Liver (tissue), 9 donors: ENCODE data around the gene CHST14. TPM values are rescaled to one million over a fixed set of nuclear protein-coding genes. Genes with fewer than 3 reads are reported as not detected.

ENCODE experiments used
- DNase-seq: peaks from one replicate; pipeline ENCODE4 v3.0.0-alpha.2; 2017; ENCODE audit warnings: low spot score
- H3K27ac ChIP-seq, 2 donors: one replicate each; pipeline ENCODE4 v1.7.0; 2013; ENCODE audit warnings: inconsistent platforms in 2 of 2, low read length in 2 of 2, control low read depth in 1 of 2, low read depth in 1 of 2, mild to moderate bottlenecking in 1 of 2
- H3K27me3 ChIP-seq, 4 donors: one replicate each; pipeline versions ENCODE4 v1.6.1 to v1.7.0; 2013; ENCODE audit warnings: low read length in 3 of 4, inconsistent platforms in 1 of 4, mild to moderate bottlenecking in 1 of 4, moderate library complexity in 1 of 4; ENCODE audit not compliant: control insufficient read depth in 4 of 4, insufficient read depth in 4 of 4
- H3K36me3 ChIP-seq, 4 donors: one replicate each; pipeline versions ENCODE4 v1.6.1 to v1.7.0; 2013; ENCODE audit warnings: low read length in 3 of 4, mild to moderate bottlenecking in 3 of 4, low read depth in 1 of 4, moderate library complexity in 1 of 4; ENCODE audit not compliant: control insufficient read depth in 4 of 4, insufficient read depth in 3 of 4
- H3K4me1 ChIP-seq, 4 donors: one replicate each; pipeline versions ENCODE4 v1.6.1 to v1.7.0; 2013; ENCODE audit warnings: low read length in 3 of 4, mild to moderate bottlenecking in 3 of 4, moderate library complexity in 1 of 4; ENCODE audit not compliant: control insufficient read depth in 4 of 4, insufficient read depth in 4 of 4
- H3K4me3 ChIP-seq, 3 donors: one replicate each; pipeline versions ENCODE4 v1.6.1 to v1.7.0; 2013; ENCODE audit warnings: low read length in 3 of 3, control low read depth in 1 of 3, low read depth in 1 of 3, mild to moderate bottlenecking in 1 of 3
- H3K9ac ChIP-seq, 2 donors: one replicate each; pipeline ENCODE4 v1.7.0; 2013; ENCODE audit warnings: low read length in 2 of 2, mild to moderate bottlenecking in 2 of 2, moderate library complexity in 2 of 2, control low read depth in 1 of 2, low read depth in 1 of 2
- H3K9me3 ChIP-seq, 4 donors: one replicate each; pipeline versions ENCODE4 v1.6.1 to v1.7.0; 2013; ENCODE audit warnings: low read length in 3 of 4; ENCODE audit not compliant: control insufficient read depth in 4 of 4
- ATF3 ChIP-seq: IDR thresholded peaks from 2 replicates; pipeline ENCODE4 v1.6.1; 2016; ENCODE audit warnings: antibody characterized with exemption
- EGR1 ChIP-seq, 2 donors: IDR thresholded peaks; 2 replicates each; pipeline ENCODE4 v1.6.1; 2016 to 2018; ENCODE audit warnings: antibody characterized with exemption in 2 of 2, low read depth in 2 of 2
- FOXA1 ChIP-seq: IDR thresholded peaks from 2 replicates; pipeline ENCODE4 v1.6.1; 2016; ENCODE audit warnings: antibody characterized with exemption
- GABPA ChIP-seq, 2 donors: IDR thresholded peaks in 1 of 2; conservative IDR thresholded peaks in 1 of 2; 2 replicates each; pipeline ENCODE4 v1.6.1; 2016; ENCODE audit warnings: antibody characterized with exemption in 2 of 2, mild to moderate bottlenecking in 1 of 2, moderate library complexity in 1 of 2
- HNF4A ChIP-seq, 2 donors: conservative IDR thresholded peaks; 2 replicates each; pipeline ENCODE4 v1.6.1; 2016; ENCODE audit warnings: antibody characterized with exemption in 2 of 2, mild to moderate bottlenecking in 2 of 2
- MAX ChIP-seq: IDR thresholded peaks from 2 replicates; pipeline ENCODE4 v1.6.1; 2016; ENCODE audit warnings: antibody characterized with exemption
- NR2F2 ChIP-seq: IDR thresholded peaks from 2 replicates; pipeline ENCODE4 v1.6.1; 2016; ENCODE audit warnings: antibody characterized with exemption
- RAD21 ChIP-seq, 2 donors: IDR thresholded peaks; 2 replicates each; pipeline ENCODE4 v1.6.1; 2016; ENCODE audit warnings: antibody characterized with exemption in 2 of 2, mild to moderate bottlenecking in 2 of 2
- SP1 ChIP-seq: IDR thresholded peaks from 2 replicates; pipeline ENCODE4 v1.6.1; 2018; ENCODE audit warnings: antibody characterized with exemption, mild to moderate bottlenecking
- TAF1 ChIP-seq: conservative IDR thresholded peaks from 2 replicates; pipeline ENCODE4 v1.6.1; 2016; ENCODE audit warnings: antibody characterized with exemption, mild to moderate bottlenecking
- YY1 ChIP-seq: IDR thresholded peaks from 2 replicates; pipeline ENCODE4 v1.6.1; 2016; ENCODE audit warnings: antibody characterized with exemption, mild to moderate bottlenecking
- ZBTB33 ChIP-seq: IDR thresholded peaks from 2 replicates; pipeline ENCODE4 v1.6.1; 2016; ENCODE audit warnings: antibody characterized with exemption
- WGBS: extraction: QIAGEN DNeasy Blood & Tissue Kit; methylation state at CpG from one replicate; pipeline ENCODE4 v1.1.7; 2013; 5-methylcytosine and 5-hydroxymethylcytosine counted together
- polyA plus RNA-seq, 2 donors: library from polyadenylated mRNA; stranded (reverse) in 1 of 2; unstranded in 1 of 2; fragments of 200-250 nt in 1 of 2; fragments of >200 nt in 1 of 2; fragmentation: Nextera tagmentation in 1 of 2; extraction: Ambion mirVana in 1 of 2; gene quantifications; one replicate each; pipeline versions ENCODE4 v1.2.1 to v1.2.3, GENCODE V29; 2013 to 2015
- total RNA-seq, 2 donors: library from RNA; depleted of rRNA; stranded (reverse); fragments of >200 nt; gene quantifications; one replicate each; pipeline ENCODE4 v1.2.3, GENCODE V29; 2014
- TF ChIP-seq, protein P1 (sequence below): IDR thresholded peaks from 2 replicates; pipeline ENCODE4 v1.6.1; 2016; ENCODE audit warnings: antibody characterized with exemption, mild to moderate bottlenecking
- TF ChIP-seq, protein P2 (sequence below): fragments of 150-350 bp; IDR thresholded peaks from 2 replicates; pipeline ENCODE4 v1.5.1; 2017; ENCODE audit warnings: improper control_type of control experiment, low read depth, low read length; ENCODE audit not compliant: missing input control
- donor health status: healthy.
- donor health status: healthy.
- donor health status: healthy.
- donor health status: healthy.
- donor health status: healthy.

Gene CHST14
- total and polyA plus RNA-seq, 4 donors, result 2.3 to 5.3 (median 3.1) TPM

- no peak for DNase-seq
- no peak overlapping the region for H3K4me3 ChIP-seq
- H3K9me3 ChIP-seq, result no peaks in the 10 kb centered on the region
- no peaks in the 10 kb centered on the region for H3K36me3 ChIP-seq
- H3K27ac ChIP-seq, result no peak overlapping the region
- 77% methylated on average over 6 of the region's 6 CpGs for WGBS
- peaks cover 0 to under 1% (median 0%) of the 10 kb centered on the region in 4 donors for H3K4me1 ChIP-seq
- TF ChIP-seq MAX, result no peak
- no peak for TF ChIP-seq SP1
- TF ChIP-seq HNF4A (conservative IDR thresholded peaks at IDR 0.05), result no peak
- no peak for TF ChIP-seq TAF1
- TF ChIP-seq YY1, result no peak
- TF ChIP-seq NR2F2, result no peak
- no peak overlapping the region for H3K9ac ChIP-seq
- no peaks in the 10 kb centered on the region for H3K27me3 ChIP-seq
These were observed 30.7 kb downstream of the CHST14 start for GRCh38 chr15:40501487-40501886.

GRCh38 chr15:40506964-40507571 is 36.3 kb downstream of the CHST14 start:
- Histone ChIP-seq H3K9me3 (no peaks in the 10 kb centered on the region), H3K27ac (no peak overlapping the region), H3K36me3 (no peaks in the 10 kb centered on the region), H3K9ac (no peak overlapping the region), H3K27me3 (no peaks in the 10 kb centered on the region), H3K4me3 (peak overlapping the region in 1 of 3 donors; percentile 38), H3K4me1 (peaks cover 2 to 23% (median 9%) of the 10 kb centered on the region in 4 donors)
- DNase-seq, result peak; percentile 76
- TF ChIP-seq SP1 (no peak), RAD21 (IDR thresholded peaks at IDR 0.05) (peak; percentile 69 to 77), MAX (no peak), YY1 (no peak), GABPA (IDR thresholded peaks at IDR 0.05 in 1 of 2, conservative IDR thresholded peaks at IDR 0.05 in 1 of 2) (no peak), FOXA1 (no peak), EGR1 (IDR thresholded peaks at IDR 0.05; ENCODE audit: low read depth in 2 of 2) (no peak), ZBTB33 (no peak), ATF3 (no peak)
- TF ChIP-seq, protein P1, sequence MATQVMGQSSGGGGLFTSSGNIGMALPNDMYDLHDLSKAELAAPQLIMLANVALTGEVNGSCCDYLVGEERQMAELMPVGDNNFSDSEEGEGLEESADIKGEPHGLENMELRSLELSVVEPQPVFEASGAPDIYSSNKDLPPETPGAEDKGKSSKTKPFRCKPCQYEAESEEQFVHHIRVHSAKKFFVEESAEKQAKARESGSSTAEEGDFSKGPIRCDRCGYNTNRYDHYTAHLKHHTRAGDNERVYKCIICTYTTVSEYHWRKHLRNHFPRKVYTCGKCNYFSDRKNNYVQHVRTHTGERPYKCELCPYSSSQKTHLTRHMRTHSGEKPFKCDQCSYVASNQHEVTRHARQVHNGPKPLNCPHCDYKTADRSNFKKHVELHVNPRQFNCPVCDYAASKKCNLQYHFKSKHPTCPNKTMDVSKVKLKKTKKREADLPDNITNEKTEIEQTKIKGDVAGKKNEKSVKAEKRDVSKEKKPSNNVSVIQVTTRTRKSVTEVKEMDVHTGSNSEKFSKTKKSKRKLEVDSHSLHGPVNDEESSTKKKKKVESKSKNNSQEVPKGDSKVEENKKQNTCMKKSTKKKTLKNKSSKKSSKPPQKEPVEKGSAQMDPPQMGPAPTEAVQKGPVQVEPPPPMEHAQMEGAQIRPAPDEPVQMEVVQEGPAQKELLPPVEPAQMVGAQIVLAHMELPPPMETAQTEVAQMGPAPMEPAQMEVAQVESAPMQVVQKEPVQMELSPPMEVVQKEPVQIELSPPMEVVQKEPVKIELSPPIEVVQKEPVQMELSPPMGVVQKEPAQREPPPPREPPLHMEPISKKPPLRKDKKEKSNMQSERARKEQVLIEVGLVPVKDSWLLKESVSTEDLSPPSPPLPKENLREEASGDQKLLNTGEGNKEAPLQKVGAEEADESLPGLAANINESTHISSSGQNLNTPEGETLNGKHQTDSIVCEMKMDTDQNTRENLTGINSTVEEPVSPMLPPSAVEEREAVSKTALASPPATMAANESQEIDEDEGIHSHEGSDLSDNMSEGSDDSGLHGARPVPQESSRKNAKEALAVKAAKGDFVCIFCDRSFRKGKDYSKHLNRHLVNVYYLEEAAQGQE, result no peak
- TF ChIP-seq, protein P2, sequence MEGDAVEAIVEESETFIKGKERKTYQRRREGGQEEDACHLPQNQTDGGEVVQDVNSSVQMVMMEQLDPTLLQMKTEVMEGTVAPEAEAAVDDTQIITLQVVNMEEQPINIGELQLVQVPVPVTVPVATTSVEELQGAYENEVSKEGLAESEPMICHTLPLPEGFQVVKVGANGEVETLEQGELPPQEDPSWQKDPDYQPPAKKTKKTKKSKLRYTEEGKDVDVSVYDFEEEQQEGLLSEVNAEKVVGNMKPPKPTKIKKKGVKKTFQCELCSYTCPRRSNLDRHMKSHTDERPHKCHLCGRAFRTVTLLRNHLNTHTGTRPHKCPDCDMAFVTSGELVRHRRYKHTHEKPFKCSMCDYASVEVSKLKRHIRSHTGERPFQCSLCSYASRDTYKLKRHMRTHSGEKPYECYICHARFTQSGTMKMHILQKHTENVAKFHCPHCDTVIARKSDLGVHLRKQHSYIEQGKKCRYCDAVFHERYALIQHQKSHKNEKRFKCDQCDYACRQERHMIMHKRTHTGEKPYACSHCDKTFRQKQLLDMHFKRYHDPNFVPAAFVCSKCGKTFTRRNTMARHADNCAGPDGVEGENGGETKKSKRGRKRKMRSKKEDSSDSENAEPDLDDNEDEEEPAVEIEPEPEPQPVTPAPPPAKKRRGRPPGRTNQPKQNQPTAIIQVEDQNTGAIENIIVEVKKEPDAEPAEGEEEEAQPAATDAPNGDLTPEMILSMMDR, result peak; percentile 52
- WGBS, result 4% methylated on average over 30 of the region's 30 CpGs
